IMR-90 (cell line): ENCODE results near the gene AKAP7. TPM values are rescaled to one million over a fixed set of nuclear protein-coding genes. Genes with fewer than 3 reads are reported as not detected.
A peak's percentile ranks its signal among the peaks of the same experiment; 100 is the strongest.

Source experiments
- ATAC-seq: fragments of 200-7000 bp; cut with Tn5 transposase; 2 replicates; pipeline ENCODE4 v1.9.1; 2020; ENCODE audit warnings: low read depth, mild to moderate bottlenecking, moderate library complexity
- BruUV-seq: library from RNA; stranded (reverse); fragments of 400-500 nt; replicated peaks from 2 replicates; lab custom pipeline; 2021; lab: Mats Ljungman, UMichigan
- CTCF ChIA-PET: fragments of 300-600 bp; formaldehyde crosslinking; extraction: SDS; loops from one replicate; lab custom pipeline; 2021; ENCODE audit warnings: antibody characterized with exemption; lab: Yijun Ruan, JAX
- POLR2A ChIA-PET: fragments of 300-600 bp; sonication (Branson Sonifier 250); formaldehyde crosslinking; loops from one replicate; lab custom pipeline; 2022; ENCODE audit warnings: antibody characterized with exemption; ENCODE audit not compliant: unreplicated experiment; lab: Charles Lee
- DNase-seq: peaks from one replicate; pipeline ENCODE4 v3.0.0; 2013
- H2AFZ ChIP-seq: replicated peaks from 2 replicates; pipeline ENCODE3; 2013; ENCODE audit warnings: low read length, mild to moderate bottlenecking; ENCODE audit not compliant: poor library complexity
- H2AK5ac ChIP-seq: 2 replicates; pipeline ENCODE4 v1.6.1; 2013; ENCODE audit warnings: low read depth, low read length, inconsistent platforms
- H2AK9ac ChIP-seq: replicated peaks from 2 replicates; pipeline ENCODE3; 2013; ENCODE audit warnings: mild to moderate bottlenecking, low read depth, low read length, moderate library complexity; ENCODE audit not compliant: poor library complexity
- H2BK120ac ChIP-seq: 2 replicates; pipeline ENCODE4 v1.6.1; 2013; ENCODE audit warnings: low read depth, low read length, inconsistent platforms
- H2BK15ac ChIP-seq: 3 replicates; pipeline ENCODE4 v1.6.1; 2013; ENCODE audit warnings: low read depth, low read length, inconsistent platforms
- H2BK20ac ChIP-seq: 2 replicates; pipeline ENCODE4 v1.6.1; 2013; ENCODE audit warnings: low read depth, mild to moderate bottlenecking, inconsistent platforms, low read length, moderate library complexity
- H2BK5ac ChIP-seq: 2 replicates; pipeline ENCODE4 v1.6.1; 2013; ENCODE audit warnings: mild to moderate bottlenecking, low read depth, low read length, inconsistent platforms; ENCODE audit not compliant: poor library complexity, severe bottlenecking
- H3K14ac ChIP-seq: replicated peaks from 2 replicates; pipeline ENCODE4 v1.6.1; 2013; ENCODE audit warnings: low read depth, low read length, inconsistent platforms
- H3K18ac ChIP-seq: 2 replicates; pipeline ENCODE4 v1.6.1; 2013; ENCODE audit warnings: low read depth, low read length, control low read depth
- H3K23ac ChIP-seq: 2 replicates; pipeline ENCODE4 v1.6.1; 2013; ENCODE audit warnings: low read depth, low read length, inconsistent platforms
- H3K27ac ChIP-seq: 2 replicates; pipeline ENCODE4 v1.5.1; 2013; ENCODE audit warnings: mild to moderate bottlenecking, control low read depth, low read length; ENCODE audit not compliant: insufficient read depth
- H3K27me3 ChIP-seq: 2 replicates; pipeline ENCODE4 v1.6.1; 2013; ENCODE audit warnings: low read length; ENCODE audit not compliant: control insufficient read depth, insufficient read depth
- H3K36me3 ChIP-seq: 2 replicates; pipeline ENCODE4 v1.6.1; 2013; ENCODE audit warnings: low read length, mixed read lengths; ENCODE audit not compliant: control insufficient read depth, insufficient read depth
- H3K4ac ChIP-seq: 2 replicates; pipeline ENCODE4 v1.6.1; 2013; ENCODE audit warnings: low read depth, low read length, inconsistent platforms
- H3K4me1 ChIP-seq: 2 replicates; pipeline ENCODE4 v1.6.1; 2013; ENCODE audit warnings: low read length, mixed read lengths; ENCODE audit not compliant: control insufficient read depth, insufficient read depth
- H3K4me2 ChIP-seq: 2 replicates; pipeline ENCODE4 v1.6.1; 2013; ENCODE audit warnings: low read depth, mild to moderate bottlenecking, control low read depth, low read length, moderate library complexity
- H3K4me3 ChIP-seq: 2 replicates; pipeline ENCODE4 v1.5.1; 2013; ENCODE audit warnings: low read depth, mild to moderate bottlenecking, control low read depth, low read length, moderate library complexity; ENCODE audit not compliant: insufficient read depth
- H3K56ac ChIP-seq: 2 replicates; pipeline ENCODE4 v1.6.1; 2013; ENCODE audit warnings: low read length, inconsistent platforms; ENCODE audit not compliant: insufficient read depth; ENCODE audit errors: extremely low read depth
- H3K79me1 ChIP-seq, 2 experiments: 2 replicates each; pipeline ENCODE4 v1.6.1; 2013; ENCODE audit warnings: low read length in 2 of 2, inconsistent platforms in 1 of 2, low read depth in 1 of 2
- H3K9ac ChIP-seq: 2 replicates; pipeline ENCODE4 v1.6.1; 2013; ENCODE audit warnings: low read depth, low read length, control low read depth
- H3K9me1 ChIP-seq: 2 replicates; pipeline ENCODE4 v1.6.1; 2013; ENCODE audit warnings: low read length, inconsistent platforms; ENCODE audit not compliant: insufficient read depth
- H3K9me3 ChIP-seq: 2 replicates; pipeline ENCODE4 v1.6.1; 2013; ENCODE audit warnings: low read length; ENCODE audit not compliant: control insufficient read depth, insufficient read depth
- H4K20me1 ChIP-seq: 2 replicates; pipeline ENCODE4 v1.6.1; 2013; ENCODE audit warnings: low read length, inconsistent platforms; ENCODE audit not compliant: insufficient read depth
- H4K5ac ChIP-seq: 2 replicates; pipeline ENCODE4 v1.6.1; 2013; ENCODE audit warnings: mild to moderate bottlenecking, low read depth, low read length, control low read depth
- H4K8ac ChIP-seq, 2 experiments: 2 replicates each; pipeline ENCODE4 v1.6.1; 2013; ENCODE audit warnings: low read depth in 2 of 2, low read length in 2 of 2, control low read depth in 1 of 2, inconsistent platforms in 1 of 2
- H4K91ac ChIP-seq: 2 replicates; pipeline ENCODE4 v1.6.1; 2013; ENCODE audit warnings: low read depth, low read length, inconsistent platforms; ENCODE audit not compliant: insufficient read depth
- CEBPB ChIP-seq: IDR thresholded peaks from 2 replicates; pipeline ENCODE4 v1.6.1; 2012; ENCODE audit warnings: low read depth, low read length, improper control_type of control experiment
- FOS ChIP-seq: fragments of 150-350 bp; IDR thresholded peaks from 2 replicates; pipeline ENCODE4 v1.6.1; 2016; ENCODE audit warnings: low read depth, low read length
- POLR2A ChIP-seq: IDR thresholded peaks from 2 replicates; pipeline ENCODE4 v1.6.1; 2012; ENCODE audit warnings: mild to moderate bottlenecking, low read depth, low read length
- WGBS, 2 experiments: methylation state at CpG; one replicate each; pipeline versions ENCODE4 v1.1.5 to v1.1.7; 2013; ENCODE audit warnings: missing lambda C conversion rate in 2 of 2; ENCODE audit not compliant: insufficient read length in 1 of 2; ENCODE audit errors: extremely low coverage in 2 of 2; 5-methylcytosine and 5-hydroxymethylcytosine counted together
- dilution Hi-C: fragments of 300-500 bp; cut with HindIII; formaldehyde crosslinking; loops from one replicate; pipeline ENCODE4 v1.14.3; 2018; ENCODE audit warnings: low sequenced_read_pairs; ENCODE audit not compliant: unreplicated experiment
- in situ Hi-C: fragments of 300-500 bp; cut with MboI; formaldehyde crosslinking; loops from 3 replicates; pipeline ENCODE4 v1.14.3; 2019; ENCODE audit warnings: low sequenced_read_pairs, inconsistent platforms, mixed read lengths
- intact Hi-C: fragments of 100-400 bp; cut with micrococcal nuclease; formaldehyde crosslinking; loops from 2 replicates; pipeline ENCODE4 v1.10.0; 2022
- polyA plus RNA-seq, 3 experiments: library from polyadenylated mRNA; depleted of rRNA; stranded (reverse); fragments of >200 nt; gene quantifications; 2 replicates each; pipeline ENCODE4 v1.2.3, GENCODE V29; 2012; ENCODE audit warnings: low replicate concordance in 1 of 3
- total RNA-seq: library from RNA; depleted of rRNA; stranded (reverse); fragments of >200 nt; gene quantifications from 2 replicates; pipeline ENCODE4 v1.2.3, GENCODE V29; 2012

Gene AKAP7
- total and polyA plus RNA-seq, 2 of the 4 experiments (the other 2 are of a cell fraction), result 0.54 to 1.1 TPM

GRCh38 chr6:131172222-131172621, 37.0 kb downstream of the AKAP7 start:
- Histone ChIP-seq H3K4ac (no peak overlapping the region), H2AFZ (no peak overlapping the region), H3K18ac (no peak overlapping the region), H3K9ac (no peak overlapping the region), H3K79me1 (no peaks in the 10 kb centered on the region), H3K9me1 (no peaks in the 10 kb centered on the region), H3K4me3 (no peak overlapping the region), H4K8ac (no peak overlapping the region), H3K14ac (no peak overlapping the region), H3K9me3 (no peaks in the 10 kb centered on the region), H2AK5ac (no peak overlapping the region), H3K36me3 (no peaks in the 10 kb centered on the region), H3K27ac (no peak overlapping the region), H3K4me2 (no peak overlapping the region), H4K5ac (no peak overlapping the region), H3K4me1 (no peaks in the 10 kb centered on the region), H2BK120ac (no peak overlapping the region), H2BK5ac (no peak overlapping the region), H2AK9ac (no peak overlapping the region), H3K27me3 (no peaks in the 10 kb centered on the region), H3K56ac (no peak overlapping the region), H4K20me1 (no peaks in the 10 kb centered on the region), H2BK20ac (no peak overlapping the region), H4K91ac (no peak overlapping the region), H3K23ac (no peak overlapping the region), H2BK15ac (no peak overlapping the region)
- in situ Hi-C loops (loop anchor here (10.0 kb wide), 1 partner anchor 287 kb away; no protein-coding TSS in a partner anchor), dilution Hi-C loops (no loop called here), intact Hi-C loops (no loop called here)
- ATAC-seq (peak; percentile 80), DNase-seq (peak; percentile 57)
- BruUV-seq, result no TSS peak
- peak; percentile 38; the same call in 1 of the 2 replicates for TF ChIP-seq FOS
- TF ChIP-seq CEBPB, result peak; percentile 91
- no peak for TF ChIP-seq POLR2A
- 33% methylated on average over 1 of the region's 1 CpG; no CpG with 5 or more reads in 1 of the 2 experiments for WGBS, 2 experiments
- ChIA-PET CTCF (interaction anchor here (1.0 kb wide), 1 partner anchor 11 kb away, joined by 3 read pairs; no protein-coding TSS in a partner anchor), POLR2A (no interaction called here)
